K562 (cell line): ENCODE data around the gene C11orf54. TPM values are rescaled to one million over a fixed set of nuclear protein-coding genes. Genes with fewer than 3 reads are reported as not detected.

ENCODE experiments used
- ATAC-seq: fragments of 200-7000 bp; cut with Tn5 transposase; 3 replicates; pipeline ENCODE4 v1.9.1; 2020; ENCODE audit warnings: moderate library complexity
- BruUV-seq: library from RNA; stranded (reverse); fragments of 400-500 nt; replicated peaks from 2 replicates; lab custom pipeline; 2021; lab: Mats Ljungman, UMichigan
- CTCF ChIA-PET: fragments of 300-600 bp; formaldehyde crosslinking; extraction: SDS; loops from one replicate; lab custom pipeline; 2021; ENCODE audit warnings: low intra/inter-chr PET ratio; lab: Yijun Ruan, JAX
- POLR2A ChIA-PET: fragments of 300-600, 350-650 bp; sonication (Branson Sonifier 250); formaldehyde crosslinking; extraction: SDS; loops from one replicate; lab custom pipeline; 2021; ENCODE audit warnings: antibody characterized with exemption, inconsistent platforms; lab: Yijun Ruan, JAX
- DNase-seq, 4 experiments: peaks; one replicate each; pipeline versions ENCODE4 v3.0.0 to v3.0.0-alpha.2; 2011 to 2018; ENCODE audit warnings: low spot score in 3 of 4, mixed read lengths in 3 of 4; ENCODE audit errors: extremely low read depth in 1 of 4
- FAIRE-seq: peaks from 2 replicates; lab custom pipeline; 2011; peaks lifted over from hg19 to GRCh38; lab: Jason Lieb, UNC
- H2AFZ ChIP-seq: 2 replicates; pipeline ENCODE4 v1.6.0; 2011; ENCODE audit warnings: low read depth, low read length, control low read depth, inconsistent platforms
- H3K27ac ChIP-seq: fragments of 200-600 bp; 3 replicates; pipeline ENCODE4 v1.8.0; 2011; ENCODE audit warnings: low read depth, mild to moderate bottlenecking, control low read depth, inconsistent platforms, low read length, moderate library complexity, mixed read lengths; ENCODE audit errors: extremely low read depth
- H3K27me3 ChIP-seq, 2 experiments: fragments of 300-600 bp in 1 of 2; 2 replicates in 1 of 2; 3 replicates in 1 of 2; pipeline versions ENCODE4 v1.6.0 to v1.8.0; 2011; ENCODE audit warnings: inconsistent platforms in 2 of 2, low read length in 2 of 2, mild to moderate bottlenecking in 1 of 2, mixed read lengths in 1 of 2, moderate library complexity in 1 of 2; ENCODE audit not compliant: control insufficient read depth in 2 of 2, insufficient read depth in 2 of 2
- H3K36me3 ChIP-seq: fragments of 300-600 bp; 3 replicates; pipeline ENCODE4 v1.8.0; 2011; ENCODE audit warnings: mild to moderate bottlenecking, low read length, inconsistent platforms; ENCODE audit not compliant: control insufficient read depth, insufficient read depth
- H3K4me1 ChIP-seq, 2 experiments: fragments of 200-600 bp in 1 of 2; replicated peaks in 1 of 2; 2 replicates in 1 of 2; 3 replicates in 1 of 2; pipeline versions ENCODE4 v1.5.1 to v1.8.0; 2011; ENCODE audit warnings: inconsistent platforms in 2 of 2, low read length in 2 of 2, mild to moderate bottlenecking in 1 of 2, mixed read lengths in 1 of 2, moderate library complexity in 1 of 2; ENCODE audit not compliant: control insufficient read depth in 2 of 2, insufficient read depth in 2 of 2
- H3K4me2 ChIP-seq: 2 replicates; pipeline ENCODE4 v1.6.1; 2011; ENCODE audit warnings: low read length, control low read depth, inconsistent platforms, mixed read lengths; ENCODE audit not compliant: insufficient read depth
- H3K4me3 ChIP-seq: fragments of 200-600 bp; sonication (generic), shearing (Covaris generic); 2 replicates; pipeline ENCODE4 v1.5.1; 2016; ENCODE audit warnings: control low read depth, inconsistent platforms
- H3K79me2 ChIP-seq: fragments of 200-600 bp; 3 replicates; pipeline ENCODE4 v1.8.0; 2011; ENCODE audit warnings: low read length, inconsistent platforms; ENCODE audit not compliant: control insufficient read depth, insufficient read depth
- H3K9ac ChIP-seq, 2 experiments: 2 replicates each; pipeline versions ENCODE4 v1.6.0 to v1.6.1; 2011; ENCODE audit warnings: low read depth in 2 of 2, low read length in 2 of 2, control low read depth in 1 of 2, inconsistent platforms in 1 of 2, mild to moderate bottlenecking in 1 of 2, mixed read lengths in 1 of 2; ENCODE audit not compliant: insufficient read depth in 1 of 2
- H3K9me1 ChIP-seq: one replicate; pipeline ENCODE4 v1.6.0; 2011; ENCODE audit warnings: inconsistent platforms, mild to moderate bottlenecking, low read length, moderate library complexity; ENCODE audit not compliant: control insufficient read depth, insufficient read depth
- H3K9me3 ChIP-seq: replicated peaks from 2 replicates; pipeline ENCODE4 v1.5.1; 2011; ENCODE audit warnings: low read depth, low read length, inconsistent platforms; ENCODE audit not compliant: control insufficient read depth, insufficient read depth
- H4K20me1 ChIP-seq: replicated peaks from 2 replicates; pipeline ENCODE4 v1.6.1; 2011; ENCODE audit warnings: low read length, inconsistent platforms, mixed read lengths; ENCODE audit not compliant: control insufficient read depth, insufficient read depth
- CC2D1A ChIP-seq: fragments of 450-650 bp; IDR thresholded peaks from 2 replicates; pipeline ENCODE4 v1.6.1; 2017; ENCODE audit warnings: mild to moderate bottlenecking
- CHCHD3 ChIP-seq: fragments of 250-450 bp; sonication (Bioruptor Pico); IDR thresholded peaks from 2 replicates; pipeline ENCODE4 v2.1.2; 2022; ENCODE audit warnings: mild to moderate bottlenecking
- NUFIP1 ChIP-seq: fragments of 450-650 bp; IDR thresholded peaks from 2 replicates; pipeline ENCODE4 v1.6.1; 2018; ENCODE audit not compliant: partially characterized antibody
- TCF3 ChIP-seq: sonication (generic); formaldehyde crosslinking; IDR thresholded peaks from 2 replicates; pipeline ENCODE4 v1.4.0; 2020; ENCODE audit warnings: mild to moderate bottlenecking, missing genetic modification reagents
- ZNF263 ChIP-seq: sonication (generic); formaldehyde crosslinking; IDR thresholded peaks from 2 replicates; pipeline ENCODE4 v1.8.0; 2022; ENCODE audit warnings: mild to moderate bottlenecking, missing genetic modification reagents, borderline replicate concordance
- ZNF347 ChIP-seq: fragments of 450-650 bp; formaldehyde crosslinking; IDR thresholded peaks from 2 replicates; pipeline ENCODE4 v1.4.0; 2020; ENCODE audit warnings: low read depth, mild to moderate bottlenecking, moderate library complexity
- WGBS: fragments of 100-300 bp; shearing (Covaris generic); methylation state at CpG from one replicate; pipeline ENCODE4 v1.1.6; 2016; ENCODE audit warnings: low coverage, mixed read lengths; ENCODE audit not compliant: insufficient coverage; ENCODE audit errors: missing lambda C conversion rate; 5-methylcytosine and 5-hydroxymethylcytosine counted together
- in situ Hi-C: fragments of 300-500 bp; cut with MboI; formaldehyde crosslinking; loops from 4 replicates; pipeline ENCODE4 v1.15.0; 2018; ENCODE audit warnings: inconsistent platforms, mixed read lengths
- intact Hi-C: fragments of 100-400 bp; cut with micrococcal nuclease; formaldehyde crosslinking; loops from 2 replicates; pipeline ENCODE4 v1.14.2; 2022
- polyA plus RNA-seq, 8 experiments: library from polyadenylated mRNA; depleted of rRNA in 4 of 8; stranded (reverse) in 5 of 8; unstranded in 3 of 8; fragments of >200 nt; fragmentation: Nextera tagmentation in 2 of 8; fragmentation: Illumina TruSeq in 1 of 8; extraction: Ambion mirVana in 2 of 8; extraction: Trizol in 1 of 8; gene quantifications; 2 replicates each; pipeline versions ENCODE4 v1.2.1 to v1.2.3, GENCODE V29; 2011 to 2014; ENCODE audit warnings: inconsistent platforms in 1 of 8, missing spikeins in 1 of 8
- total RNA-seq, 7 experiments: library from RNA; depleted of rRNA in 6 of 7; stranded (reverse); fragments of >200 nt in 6 of 7; fragmentation: Illumina TruSeq in 2 of 7; extraction: Trizol in 2 of 7; gene quantifications; 2 replicates each; pipeline versions ENCODE4 v1.2.1 to v1.2.3, GENCODE V29; 2011 to 2021; ENCODE audit warnings: low replicate concordance in 1 of 7
- TF ChIP-seq, protein P1 (sequence below), 3 experiments: fragments of 200-800 bp in 1 of 3; sonication (Bioruptor generic) in 1 of 3; sonication (generic) in 1 of 3; formaldehyde crosslinking in 1 of 3; IDR thresholded peaks; 2 replicates each; pipeline versions ENCODE4 v1.6.1 to v1.8.0; 2016 to 2022; ENCODE audit warnings: mild to moderate bottlenecking in 2 of 3, missing compliant biosample characterization in 2 of 3, missing genetic modification characterization in 2 of 3, missing genetic modification reagents in 1 of 3

The C11orf54 gene
- total and polyA plus RNA-seq, 9 of the 15 experiments (the other 6 are each of a cell fraction or from before 2014, with no cell fraction given) = 13.4 to 33.0 (median 23.1) TPM

DNA sequence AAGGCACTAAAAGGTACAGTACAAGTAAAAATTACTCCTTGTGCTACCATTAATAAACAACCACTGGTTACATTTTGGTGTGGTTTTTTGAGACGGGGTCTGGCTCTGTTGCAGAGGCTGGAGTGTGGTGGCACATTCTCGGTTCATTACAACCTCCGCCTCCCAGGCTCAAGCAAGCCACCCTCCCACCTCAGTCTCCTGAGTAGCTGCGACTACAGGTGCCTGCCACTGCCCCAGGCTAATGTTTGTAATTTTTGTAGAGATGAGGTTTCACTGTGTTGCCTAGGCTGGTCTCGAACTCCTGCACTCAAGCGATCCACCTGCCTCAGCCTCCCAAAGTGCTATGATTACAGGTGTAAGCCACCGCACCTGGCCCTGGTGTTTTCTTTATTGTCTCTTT lies 20.9 kb upstream of the C11orf54 start:
- no peak overlapping the region; the same call in 2 of the 3 replicates for H3K27ac ChIP-seq
- in situ Hi-C loops (no loop called here), intact Hi-C loops (no loop called here)
- H3K9ac ChIP-seq = no peak overlapping the region
- TF ChIP-seq ZNF347 (CRISPR knock-in tag) = no peak
- TF ChIP-seq CC2D1A = no peak
- TF ChIP-seq ZNF263 (CRISPR knock-in tag) = no peak
- no peak for TF ChIP-seq CHCHD3 (CRISPR knock-in tag)
- TF ChIP-seq, protein P1, sequence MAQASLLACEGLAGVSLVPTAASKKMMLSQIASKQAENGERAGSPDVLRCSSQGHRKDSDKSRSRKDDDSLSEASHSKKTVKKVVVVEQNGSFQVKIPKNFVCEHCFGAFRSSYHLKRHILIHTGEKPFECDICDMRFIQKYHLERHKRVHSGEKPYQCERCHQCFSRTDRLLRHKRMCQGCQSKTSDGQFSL (CRISPR knock-in tag; IDR thresholded peaks at IDR 0.05) = no peak
- TF ChIP-seq, protein P1 (tag; IDR thresholded peaks at IDR 0.05) = no peak
- no peak for TF ChIP-seq TCF3 (CRISPR knock-in tag)
- TF ChIP-seq NUFIP1 = no peak
- DNase-seq = no peak
- no TSS peak for BruUV-seq
- no peaks in the 10 kb centered on the region for H3K27me3 ChIP-seq
- H3K36me3 ChIP-seq = peaks cover 82% of the 10 kb centered on the region
- WGBS = 92% methylated on average over 7 of the region's 7 CpGs
- no peak overlapping the region for H3K4me3 ChIP-seq
- no peaks in the 10 kb centered on the region for H4K20me1 ChIP-seq
- no peaks in the 10 kb centered on the region for H3K9me1 ChIP-seq
- no peak overlapping the region for H3K4me2 ChIP-seq
- peaks cover 5% of the 10 kb centered on the region; the same call in 2 of the 3 replicates for H3K79me2 ChIP-seq
- ChIA-PET POLR2A (interaction anchor here (1.1 to 2.0 kb wide), 4 partner anchors 9 to 21 kb away, joined by 5 to 8 read pairs (median 6); partner anchors contain the start of genes C11orf54 and TAF1D), CTCF (no interaction called here)
- ATAC-seq = no peak
- FAIRE-seq = no peak
- no peak overlapping the region for H2AFZ ChIP-seq
- H3K4me1 ChIP-seq = peaks cover 8 to 35% of the 10 kb centered on the region in 2 experiments
- no peaks in the 10 kb centered on the region for H3K9me3 ChIP-seq
